NK-92 treated with Interleukin-12 subunit alpha and Interleukin-12 subunit beta, amount 100 ng/mL, for 24 hours (cell line): ENCODE results near the gene OMP.

Experiments
- DNase-seq: peaks from one replicate; lab custom pipeline; 2025; lab: John Stamatoyannopoulos, UW

The OMP gene

GRCh38 chr11:77123591-77123990 lies 21.0 kb downstream of the OMP start:
- DNase-seq, result no peak

GRCh38 chr11:77124041-77124440 lies 21.4 kb downstream of the OMP start:
- no peak for DNase-seq

GRCh38 chr11:77124488-77124887 lies 21.8 kb downstream of the OMP start:
- DNase-seq, result no peak

DNA sequence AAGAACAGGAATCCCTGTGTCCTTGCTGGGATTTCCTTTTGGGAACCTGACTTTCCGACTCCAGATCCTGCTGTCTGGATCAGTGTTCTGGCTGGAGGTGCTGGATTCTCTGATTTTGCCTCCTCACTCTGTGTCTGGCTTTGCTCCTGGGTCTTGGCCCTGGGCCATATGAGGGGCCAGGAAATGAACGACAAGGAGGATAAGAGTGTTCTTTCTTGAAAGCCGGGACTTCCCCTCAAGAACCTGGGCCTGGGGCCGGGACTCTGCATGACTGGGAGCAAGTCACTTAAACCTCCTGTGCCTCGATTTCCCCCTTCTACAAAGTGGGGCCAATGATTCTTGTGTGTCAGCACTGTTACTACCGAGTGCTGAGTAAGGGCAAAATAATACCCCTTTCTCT lies 22.6 kb downstream of the OMP start:
- no peak for DNase-seq

DNA sequence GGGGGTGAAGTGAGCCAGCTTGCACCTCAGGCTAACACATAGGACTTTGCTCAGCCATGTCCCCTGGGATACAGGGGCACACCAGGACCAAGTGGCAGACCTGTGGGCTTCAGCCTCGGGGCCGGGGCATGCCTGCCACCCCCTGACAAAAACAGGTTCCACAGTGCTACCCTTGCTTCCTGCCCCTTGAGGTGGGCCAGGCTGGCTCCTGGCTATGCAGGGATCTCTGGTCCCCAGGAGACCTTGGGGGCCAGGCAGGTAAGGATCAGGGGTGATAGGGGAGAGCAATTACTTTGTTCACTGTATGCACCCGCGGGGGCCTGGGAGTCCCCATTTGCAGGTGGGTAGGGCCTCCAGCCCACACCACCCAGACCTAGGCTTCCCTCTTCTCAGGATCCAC lies 23.1 kb downstream of the OMP start:
- DNase-seq, result no peak

DNA sequence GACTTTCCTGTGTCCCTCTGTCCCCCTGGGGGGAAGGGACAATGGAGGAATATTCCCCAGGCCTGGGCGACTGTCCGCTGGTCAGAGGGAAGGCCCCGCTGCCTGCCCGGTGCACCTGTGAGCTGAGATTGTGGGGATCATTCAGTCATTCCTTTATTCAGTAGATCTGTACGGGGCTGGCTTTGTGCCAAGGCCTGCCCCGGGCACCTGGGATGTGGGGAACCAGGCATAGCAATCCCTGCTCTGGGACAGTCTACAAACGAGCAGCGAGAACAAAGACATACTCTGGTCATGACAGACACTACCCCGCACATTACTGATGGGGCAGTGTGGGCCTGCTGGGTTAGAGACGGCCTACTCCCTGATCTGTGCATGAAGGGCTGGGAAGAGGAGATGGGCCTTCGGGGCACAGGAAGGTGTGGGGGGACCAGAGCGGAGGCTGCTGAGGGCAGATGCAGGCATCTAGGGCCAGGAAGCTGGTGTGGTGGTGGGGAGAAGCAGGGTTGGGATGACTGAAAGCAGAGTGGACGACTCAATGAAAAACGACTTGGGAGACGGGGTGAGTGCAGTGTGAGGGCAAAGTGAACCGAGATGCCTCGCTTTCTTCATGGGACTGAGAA lies 23.6 kb downstream of the OMP start:
- DNase-seq, result no peak

GRCh38 chr11:77126861-77127234 lies 24.2 kb downstream of the OMP start:
- no peak for DNase-seq

DNA sequence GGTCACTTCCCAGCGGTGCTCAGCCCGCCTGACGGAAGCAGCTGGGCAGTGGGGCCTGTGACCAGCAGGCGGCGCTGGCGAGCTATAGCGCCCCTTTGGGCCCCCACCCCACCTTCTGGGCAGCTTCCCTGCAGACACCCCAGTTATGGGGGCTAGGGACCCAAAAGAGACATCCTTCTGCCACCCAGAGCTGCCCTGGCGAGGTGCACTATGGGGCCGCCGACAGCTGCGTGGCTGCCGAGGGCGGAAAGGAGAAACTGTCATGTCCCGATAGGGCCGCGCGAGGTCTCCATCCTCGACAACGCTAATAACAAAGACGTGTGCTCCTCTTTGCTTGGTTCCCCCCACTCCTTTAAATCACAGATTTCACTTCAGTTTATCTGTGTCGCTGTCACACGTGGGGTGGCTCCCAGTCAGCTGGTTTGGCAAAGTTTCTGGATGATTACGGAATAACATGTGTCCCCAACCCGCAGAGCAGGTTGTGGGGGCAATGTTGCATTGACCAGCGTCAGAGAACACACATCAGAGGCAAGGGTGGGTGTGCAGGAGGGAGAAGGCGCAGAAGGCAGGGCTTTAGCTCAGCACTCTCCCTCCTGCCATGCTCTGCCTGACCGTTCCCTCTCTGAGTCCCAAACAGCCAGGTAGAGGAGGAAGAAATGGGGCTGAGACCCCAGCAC lies 24.7 kb downstream of the OMP start:
- no peak for DNase-seq

- no peak for DNase-seq
Measured at GRCh38 chr11:77127920-77128691, 25.5 kb downstream of the OMP start, which contains the start of gene MYO7A. Gene MYO7A (plus strand): TSS chr11:77128246. CDS start chr11:77130635, 2,389 bp downstream.

GRCh38 chr11:77129069-77129841 lies 26.6 kb downstream of the OMP start:
- DNase-seq, result no peak

DNA sequence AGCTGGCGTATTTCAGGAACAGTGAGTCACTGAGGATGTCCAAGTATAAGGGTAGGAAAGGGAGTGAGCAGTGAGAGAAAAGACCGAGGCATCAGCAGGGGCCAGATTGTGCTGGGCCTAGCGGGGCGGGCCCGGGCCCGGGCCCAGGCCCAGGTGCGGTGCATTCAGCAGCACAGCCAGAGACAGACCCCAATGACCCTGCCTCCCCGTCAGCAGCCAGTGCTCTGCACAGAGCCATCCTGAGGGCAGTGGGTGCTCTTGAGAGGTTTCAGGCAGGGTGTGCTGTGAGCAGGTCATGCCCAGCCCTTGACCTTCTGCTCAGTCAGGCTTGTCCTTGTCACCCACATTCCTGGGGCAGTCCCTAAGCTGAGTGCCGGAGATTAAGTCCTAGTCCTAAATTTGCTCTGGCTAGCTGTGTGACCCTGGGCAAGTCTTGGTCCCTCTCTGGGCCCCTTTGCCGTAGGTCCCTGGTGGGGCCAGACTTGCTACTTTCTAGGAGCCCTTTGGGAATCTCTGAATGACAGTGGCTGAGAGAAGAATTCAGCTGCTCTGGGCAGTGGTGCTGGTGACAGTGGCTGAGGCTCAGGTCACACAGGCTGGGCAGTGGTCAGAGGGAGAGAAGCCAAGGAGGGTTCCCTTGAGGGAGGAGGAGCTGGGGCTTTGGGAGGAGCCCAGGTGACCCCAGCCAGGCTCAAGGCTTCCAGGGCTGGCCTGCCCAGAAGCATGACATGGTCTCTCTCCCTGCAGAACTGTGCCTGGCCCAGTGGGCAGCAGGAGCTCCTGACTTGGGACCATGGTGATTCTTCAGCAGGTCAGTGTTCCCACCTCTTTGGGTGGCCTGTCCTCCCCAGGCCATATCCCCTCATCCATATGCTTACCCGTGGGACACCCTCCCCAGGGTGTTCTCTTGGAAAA lies 27.5 kb downstream of the OMP start:
- DNase-seq, result no peak

GRCh38 chr11:77130763-77131513 lies 28.3 kb downstream of the OMP start:
- no peak for DNase-seq

DNA sequence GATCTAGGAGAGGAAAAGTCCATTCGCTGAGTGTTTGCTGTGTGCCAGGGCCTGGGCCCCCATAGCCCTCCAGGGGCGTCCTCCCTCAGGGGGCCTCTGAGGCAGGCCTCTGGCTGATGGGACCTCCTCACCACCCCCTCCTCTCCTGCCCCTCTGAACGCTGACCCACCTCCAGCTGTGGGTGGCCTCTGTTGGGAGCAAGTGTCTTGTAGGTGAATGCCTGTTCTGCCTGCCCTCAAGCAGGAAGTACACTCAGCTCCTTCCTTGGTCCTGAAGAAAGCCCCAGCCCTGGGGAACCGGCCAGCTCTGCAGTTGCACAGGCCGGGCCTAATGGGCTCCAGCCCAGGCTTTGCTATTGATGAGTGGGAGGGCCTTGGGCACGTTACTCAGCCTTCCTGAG lies 28.9 kb downstream of the OMP start:
- DNase-seq, result no peak

GRCh38 chr11:77135069-77135468 lies 32.4 kb downstream of the OMP start:
- no peak for DNase-seq

DNA sequence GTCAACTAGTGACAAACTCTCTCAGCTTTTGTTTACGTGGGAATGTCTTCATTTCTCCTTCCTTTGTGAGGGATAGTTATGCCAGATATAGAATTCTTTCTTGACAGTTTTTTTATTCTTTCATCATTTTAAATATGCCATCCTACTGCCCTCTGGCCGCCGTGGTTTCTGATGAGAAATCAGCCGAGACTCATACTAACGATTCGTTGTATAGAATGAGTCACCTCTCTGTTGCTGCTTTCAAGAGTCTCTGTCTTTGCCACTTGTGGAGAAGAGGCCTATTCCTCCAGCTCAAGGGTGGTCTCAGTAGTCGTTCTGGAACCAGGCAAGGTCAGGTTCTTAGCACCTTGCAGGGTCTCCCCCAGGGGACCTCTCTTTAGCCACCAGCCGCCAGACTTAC lies 33.4 kb downstream of the OMP start:
- no peak for DNase-seq

DNA sequence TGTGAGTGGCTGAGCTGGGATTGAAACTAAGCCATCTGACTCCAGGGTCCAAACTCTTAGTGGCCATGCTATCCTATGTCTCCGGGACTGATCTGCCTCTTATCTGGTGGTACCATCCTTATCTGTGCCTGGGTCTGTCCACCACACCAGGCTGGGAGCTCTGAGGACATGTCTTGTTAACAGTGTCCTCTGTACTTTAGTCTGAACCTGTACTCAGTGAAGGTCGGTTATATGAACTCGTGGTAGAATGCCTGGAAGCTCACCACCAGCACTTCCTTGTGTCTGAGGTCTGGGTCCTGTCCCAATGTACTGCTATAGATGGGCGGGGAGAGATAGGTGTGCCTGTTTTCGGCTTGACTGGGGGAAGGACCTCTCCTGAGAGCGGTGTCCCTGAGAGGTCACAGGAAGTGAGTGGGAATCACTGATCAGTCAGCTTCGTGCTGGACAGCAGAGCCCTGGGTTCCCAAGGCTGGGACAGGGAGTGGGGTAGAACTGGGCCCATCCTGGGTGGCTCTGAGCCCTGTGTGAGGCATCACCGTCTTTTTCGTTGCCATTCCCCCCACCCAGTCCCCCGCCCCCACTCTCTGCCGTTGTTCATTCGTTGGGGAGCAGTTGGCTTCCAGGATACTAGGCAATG lies 34.3 kb downstream of the OMP start:
- no peak for DNase-seq

DNA sequence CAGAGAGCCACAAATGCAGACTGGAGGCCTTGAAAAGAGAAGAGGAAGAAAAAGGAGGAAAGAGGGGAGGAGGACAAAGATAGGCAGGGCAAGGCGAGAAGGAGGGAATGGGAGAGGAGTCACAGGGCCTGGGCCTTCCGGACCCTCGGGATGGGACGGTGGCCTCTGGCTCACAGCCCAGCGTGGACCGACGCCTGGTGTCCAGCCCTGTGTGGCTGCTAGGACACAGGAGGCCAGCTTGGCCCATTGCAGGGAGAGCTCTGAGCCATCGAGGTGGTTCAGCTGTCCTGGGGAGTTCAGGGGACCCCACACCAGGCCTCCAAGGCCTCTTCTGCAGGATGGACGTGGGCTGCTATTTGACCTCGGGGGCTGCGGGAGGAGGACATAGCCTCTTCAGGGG lies 34.8 kb downstream of the OMP start:
- no peak for DNase-seq

DNA sequence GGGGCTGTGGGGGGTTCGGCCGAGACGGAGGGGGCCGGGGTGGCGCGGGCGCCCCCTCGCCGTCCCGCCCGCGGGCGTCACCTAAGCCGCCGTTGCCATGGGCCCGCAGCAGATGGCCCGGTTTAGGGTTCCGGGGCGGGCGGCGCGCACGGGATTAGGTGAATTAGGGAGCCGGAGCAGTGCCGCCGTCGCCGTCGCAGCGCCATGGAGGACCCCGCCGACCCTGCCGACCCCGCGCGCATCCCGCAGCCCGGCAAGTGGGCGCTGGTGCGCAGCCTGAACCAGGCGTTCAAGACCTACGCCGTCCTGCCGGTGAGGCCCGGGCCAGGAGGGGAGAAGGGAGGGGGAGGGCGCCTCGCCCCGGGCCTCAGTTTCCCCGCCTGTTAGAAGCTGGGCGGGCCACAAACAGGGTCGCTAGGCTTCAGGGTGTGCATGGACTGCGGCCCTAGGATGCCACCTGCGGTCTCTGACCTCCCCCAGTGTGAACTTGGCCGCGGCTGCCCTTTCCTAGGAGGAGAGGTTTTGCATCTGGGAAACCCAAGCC lies 35.5 kb downstream of the OMP start:
- no peak for DNase-seq

DNA sequence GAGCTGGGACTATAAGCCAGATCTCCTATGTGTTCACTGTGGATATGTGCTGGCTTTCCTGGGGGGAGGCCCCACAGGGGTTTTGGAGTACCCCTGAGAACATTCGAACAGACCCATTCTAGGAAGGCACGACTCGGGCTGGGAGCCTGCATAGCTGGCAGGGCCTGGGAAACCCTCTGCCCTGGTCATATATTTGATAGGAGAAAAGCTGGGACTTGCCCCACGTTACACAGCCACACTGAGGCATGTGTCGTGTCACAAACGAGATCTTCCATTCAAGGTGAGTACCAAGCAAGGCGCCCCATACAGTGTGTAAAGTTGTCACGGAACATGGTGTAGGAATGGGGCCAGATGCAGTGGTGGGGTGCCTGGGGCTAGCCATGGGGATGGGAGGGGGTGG lies 36.6 kb downstream of the OMP start:
- DNase-seq, result no peak
